K562 (cell line): Measurements from ENCODE around the gene ANKRD30A. TPM values are rescaled to one million over a fixed set of nuclear protein-coding genes. Genes with fewer than 3 reads are reported as not detected.

ENCODE experiments used
- ATAC-seq: fragments of 200-7000 bp; cut with Tn5 transposase; 3 replicates; pipeline ENCODE4 v1.9.1; 2020; ENCODE audit warnings: moderate library complexity
- BruUV-seq: library from RNA; stranded (reverse); fragments of 400-500 nt; replicated peaks from 2 replicates; lab custom pipeline; 2021; lab: Mats Ljungman, UMichigan
- CTCF ChIA-PET: fragments of 300-600 bp; formaldehyde crosslinking; extraction: SDS; loops from one replicate; lab custom pipeline; 2021; ENCODE audit warnings: low intra/inter-chr PET ratio; lab: Yijun Ruan, JAX
- POLR2A ChIA-PET: fragments of 300-600, 350-650 bp; sonication (Branson Sonifier 250); formaldehyde crosslinking; extraction: SDS; loops from one replicate; lab custom pipeline; 2021; ENCODE audit warnings: antibody characterized with exemption, inconsistent platforms; lab: Yijun Ruan, JAX
- DNase-seq, 4 experiments: peaks; one replicate each; pipeline versions ENCODE4 v3.0.0 to v3.0.0-alpha.2; 2011 to 2018; ENCODE audit warnings: low spot score in 3 of 4, mixed read lengths in 3 of 4; ENCODE audit errors: extremely low read depth in 1 of 4
- FAIRE-seq: peaks from 2 replicates; lab custom pipeline; 2011; peaks lifted over from hg19 to GRCh38; lab: Jason Lieb, UNC
- H2AFZ ChIP-seq: 2 replicates; pipeline ENCODE4 v1.6.0; 2011; ENCODE audit warnings: low read depth, low read length, control low read depth, inconsistent platforms
- H3K27ac ChIP-seq: fragments of 200-600 bp; 3 replicates; pipeline ENCODE4 v1.8.0; 2011; ENCODE audit warnings: low read depth, mild to moderate bottlenecking, control low read depth, inconsistent platforms, low read length, moderate library complexity, mixed read lengths; ENCODE audit errors: extremely low read depth
- H3K27me3 ChIP-seq, 2 experiments: fragments of 300-600 bp in 1 of 2; 2 replicates in 1 of 2; 3 replicates in 1 of 2; pipeline versions ENCODE4 v1.6.0 to v1.8.0; 2011; ENCODE audit warnings: inconsistent platforms in 2 of 2, low read length in 2 of 2, mild to moderate bottlenecking in 1 of 2, mixed read lengths in 1 of 2, moderate library complexity in 1 of 2; ENCODE audit not compliant: control insufficient read depth in 2 of 2, insufficient read depth in 2 of 2
- H3K36me3 ChIP-seq: fragments of 300-600 bp; 3 replicates; pipeline ENCODE4 v1.8.0; 2011; ENCODE audit warnings: mild to moderate bottlenecking, low read length, inconsistent platforms; ENCODE audit not compliant: control insufficient read depth, insufficient read depth
- H3K4me1 ChIP-seq, 2 experiments: fragments of 200-600 bp in 1 of 2; replicated peaks in 1 of 2; 2 replicates in 1 of 2; 3 replicates in 1 of 2; pipeline versions ENCODE4 v1.5.1 to v1.8.0; 2011; ENCODE audit warnings: inconsistent platforms in 2 of 2, low read length in 2 of 2, mild to moderate bottlenecking in 1 of 2, mixed read lengths in 1 of 2, moderate library complexity in 1 of 2; ENCODE audit not compliant: control insufficient read depth in 2 of 2, insufficient read depth in 2 of 2
- H3K4me2 ChIP-seq: 2 replicates; pipeline ENCODE4 v1.6.1; 2011; ENCODE audit warnings: low read length, control low read depth, inconsistent platforms, mixed read lengths; ENCODE audit not compliant: insufficient read depth
- H3K4me3 ChIP-seq: fragments of 200-600 bp; sonication (generic), shearing (Covaris generic); 2 replicates; pipeline ENCODE4 v1.5.1; 2016; ENCODE audit warnings: control low read depth, inconsistent platforms
- H3K79me2 ChIP-seq: fragments of 200-600 bp; 3 replicates; pipeline ENCODE4 v1.8.0; 2011; ENCODE audit warnings: low read length, inconsistent platforms; ENCODE audit not compliant: control insufficient read depth, insufficient read depth
- H3K9ac ChIP-seq, 2 experiments: 2 replicates each; pipeline versions ENCODE4 v1.6.0 to v1.6.1; 2011; ENCODE audit warnings: low read depth in 2 of 2, low read length in 2 of 2, control low read depth in 1 of 2, inconsistent platforms in 1 of 2, mild to moderate bottlenecking in 1 of 2, mixed read lengths in 1 of 2; ENCODE audit not compliant: insufficient read depth in 1 of 2
- H3K9me1 ChIP-seq: one replicate; pipeline ENCODE4 v1.6.0; 2011; ENCODE audit warnings: inconsistent platforms, mild to moderate bottlenecking, low read length, moderate library complexity; ENCODE audit not compliant: control insufficient read depth, insufficient read depth
- H3K9me3 ChIP-seq: replicated peaks from 2 replicates; pipeline ENCODE4 v1.5.1; 2011; ENCODE audit warnings: low read depth, low read length, inconsistent platforms; ENCODE audit not compliant: control insufficient read depth, insufficient read depth
- H4K20me1 ChIP-seq: replicated peaks from 2 replicates; pipeline ENCODE4 v1.6.1; 2011; ENCODE audit warnings: low read length, inconsistent platforms, mixed read lengths; ENCODE audit not compliant: control insufficient read depth, insufficient read depth
- ARID1B ChIP-seq: fragments of 450-650 bp; IDR thresholded peaks from 2 replicates; pipeline ENCODE4 v1.6.1; 2016; ENCODE audit warnings: antibody characterized with exemption, mild to moderate bottlenecking, inconsistent platforms
- DMBX1 ChIP-seq: fragments of 250-450 bp; sonication (Bioruptor Pico); IDR thresholded peaks from 2 replicates; pipeline ENCODE4 v1.8.0; 2022; ENCODE audit warnings: inconsistent platforms, mild to moderate bottlenecking, moderate library complexity, borderline replicate concordance
- GATAD2B ChIP-seq: fragments of 450-650 bp; IDR thresholded peaks from 2 replicates; pipeline ENCODE4 v1.6.1; 2017; ENCODE audit warnings: mild to moderate bottlenecking, borderline replicate concordance
- HNRNPLL ChIP-seq: fragments of 200-400 bp; formaldehyde crosslinking; IDR thresholded peaks from 2 replicates; pipeline ENCODE4 v1.6.1; 2017; ENCODE audit warnings: low read length, low read depth, mild to moderate bottlenecking; ENCODE audit not compliant: poor library complexity, severe bottlenecking
- ILF3 ChIP-seq: fragments of 450-650 bp; IDR thresholded peaks from 2 replicates; pipeline ENCODE4 v1.6.1; 2018; ENCODE audit warnings: antibody characterized with exemption, mild to moderate bottlenecking, moderate library complexity, borderline replicate concordance
- KLF10 ChIP-seq: fragments of 250-450 bp; sonication (Bioruptor Pico); IDR thresholded peaks from 2 replicates; pipeline ENCODE4 v1.6.1; 2021; ENCODE audit warnings: matching md5 sums
- NFE2 ChIP-seq: IDR thresholded peaks from 2 replicates; pipeline ENCODE4 v1.6.1; 2014; ENCODE audit warnings: antibody characterized with exemption, low read depth
- NR2C1 ChIP-seq, 2 experiments: fragments of 450-650 bp; IDR thresholded peaks; 2 replicates each; pipeline ENCODE4 v1.6.1; 2017; ENCODE audit warnings: mild to moderate bottlenecking in 2 of 2, antibody characterized with exemption in 1 of 2, inconsistent platforms in 1 of 2, missing compliant biosample characterization in 1 of 2, missing genetic modification characterization in 1 of 2
- SMARCA4 ChIP-seq: fragments of 450-650 bp; IDR thresholded peaks from 2 replicates; pipeline ENCODE4 v1.6.1; 2016
- YY1 ChIP-seq, 3 experiments: IDR thresholded peaks; 2 replicates each; pipeline ENCODE4 v1.6.1; 2011; ENCODE audit warnings: low read length in 2 of 3, mild to moderate bottlenecking in 2 of 3, moderate library complexity in 2 of 3, borderline replicate concordance in 1 of 3, control low read depth in 1 of 3, low read depth in 1 of 3; ENCODE audit not compliant: insufficient read depth in 3 of 3, insufficient replicate concordance in 2 of 3, control insufficient read depth in 1 of 3, insufficient read length in 1 of 3; ENCODE audit errors: extremely low read depth in 1 of 3
- ZNF239 ChIP-seq: fragments of 250-450 bp; sonication (Bioruptor Pico); IDR thresholded peaks from 2 replicates; pipeline ENCODE4 v1.4.0; 2020; ENCODE audit warnings: mild to moderate bottlenecking
- ZNF507 ChIP-seq: conservative IDR thresholded peaks from 2 replicates; pipeline ENCODE4 v1.6.1; 2017; ENCODE audit warnings: missing genetic modification characterization, missing compliant biosample characterization
- ZNF644 ChIP-seq: fragments of 200-800 bp; sonication (Bioruptor generic); IDR thresholded peaks from 2 replicates; pipeline ENCODE4 v1.6.1; 2016; ENCODE audit warnings: low read depth, missing genetic modification characterization, missing compliant biosample characterization
- whole genome bisulfite sequencing: fragments of 100-300 bp; shearing (Covaris generic); methylation state at CpG from one replicate; pipeline ENCODE4 v1.1.6; 2016; ENCODE audit warnings: low coverage, mixed read lengths; ENCODE audit not compliant: insufficient coverage; ENCODE audit errors: missing lambda C conversion rate; 5-methylcytosine and 5-hydroxymethylcytosine counted together
- in situ Hi-C: fragments of 300-500 bp; cut with MboI; formaldehyde crosslinking; loops from 4 replicates; pipeline ENCODE4 v1.15.0; 2018; ENCODE audit warnings: inconsistent platforms, mixed read lengths
- intact Hi-C: fragments of 100-400 bp; cut with micrococcal nuclease; formaldehyde crosslinking; loops from 2 replicates; pipeline ENCODE4 v1.14.2; 2022
- polyA plus RNA-seq, 8 experiments: library from polyadenylated mRNA; depleted of rRNA in 4 of 8; stranded (reverse) in 5 of 8; unstranded in 3 of 8; fragments of >200 nt; fragmentation: Nextera tagmentation in 2 of 8; fragmentation: Illumina TruSeq in 1 of 8; extraction: Ambion mirVana in 2 of 8; extraction: Trizol in 1 of 8; gene quantifications; 2 replicates each; pipeline versions ENCODE4 v1.2.1 to v1.2.3, GENCODE V29; 2011 to 2014; ENCODE audit warnings: inconsistent platforms in 1 of 8, missing spikeins in 1 of 8
- total RNA-seq, 7 experiments: library from RNA; depleted of rRNA in 6 of 7; stranded (reverse); fragments of >200 nt in 6 of 7; fragmentation: Illumina TruSeq in 2 of 7; extraction: Trizol in 2 of 7; gene quantifications; 2 replicates each; pipeline versions ENCODE4 v1.2.1 to v1.2.3, GENCODE V29; 2011 to 2021; ENCODE audit warnings: low replicate concordance in 1 of 7
- TF ChIP-seq, protein P1 (sequence below): IDR thresholded peaks from 3 replicates; pipeline ENCODE4 v1.6.1; 2011; ENCODE audit warnings: borderline replicate concordance, mild to moderate bottlenecking; ENCODE audit not compliant: insufficient read length, insufficient read depth
- TF ChIP-seq, protein P2 (sequence below), 2 experiments: fragments of 450-650 bp in 1 of 2; sonication (generic) in 1 of 2; formaldehyde crosslinking in 1 of 2; IDR thresholded peaks in 1 of 2; conservative IDR thresholded peaks in 1 of 2; 2 replicates each; pipeline versions ENCODE4 v1.6.1 to v1.8.1; 2016 to 2023; ENCODE audit warnings: mild to moderate bottlenecking in 2 of 2, moderate library complexity in 2 of 2, inconsistent platforms in 1 of 2, missing genetic modification reagents in 1 of 2

The ANKRD30A gene
- total and polyA plus RNA-seq, 9 of the 15 experiments (the other 6 are each of a cell fraction or from before 2014, with no cell fraction given), result 0.04 to 0.09 (median 0.07) TPM; not detected in 6

DNA sequence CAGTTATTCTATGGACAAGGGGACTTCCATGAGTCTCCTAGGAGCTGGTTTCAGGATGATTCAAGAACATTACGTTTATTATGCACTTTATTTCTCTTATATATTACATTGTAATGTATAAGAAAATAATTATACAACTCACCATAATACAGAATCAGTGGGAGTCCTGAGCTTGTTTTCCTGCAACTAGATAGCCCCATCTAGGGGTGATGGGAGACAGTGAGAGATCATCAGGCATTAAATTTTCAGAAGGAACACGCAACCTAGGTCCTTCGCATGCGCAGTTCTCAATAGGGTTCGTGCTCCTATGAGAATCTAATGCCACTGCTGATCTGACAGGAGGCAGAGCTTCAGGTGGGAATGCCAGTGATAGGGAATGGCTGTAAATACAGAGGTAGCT lies 137.9 kb downstream of the ANKRD30A start (continued):
- no peak for TF ChIP-seq NR2C1 (IDR thresholded peaks at IDR 0.05)
- no peak for TF ChIP-seq NR2C1 (tag; IDR thresholded peaks at IDR 0.05)
- TF ChIP-seq HNRNPLL, result no peak
- TF ChIP-seq KLF10 (CRISPR knock-in tag), result no peak
- TF ChIP-seq YY1 (IDR thresholded peaks at IDR 0.05; ENCODE audit: borderline replicate concordance in 1 of 3, control insufficient read depth in 1 of 3, extremely low read depth in 1 of 3, insufficient read depth in 3 of 3, insufficient read length in 1 of 3, insufficient replicate concordance in 2 of 3, low read depth in 1 of 3, low read length in 2 of 3), result no peak
- TF ChIP-seq, protein P1, sequence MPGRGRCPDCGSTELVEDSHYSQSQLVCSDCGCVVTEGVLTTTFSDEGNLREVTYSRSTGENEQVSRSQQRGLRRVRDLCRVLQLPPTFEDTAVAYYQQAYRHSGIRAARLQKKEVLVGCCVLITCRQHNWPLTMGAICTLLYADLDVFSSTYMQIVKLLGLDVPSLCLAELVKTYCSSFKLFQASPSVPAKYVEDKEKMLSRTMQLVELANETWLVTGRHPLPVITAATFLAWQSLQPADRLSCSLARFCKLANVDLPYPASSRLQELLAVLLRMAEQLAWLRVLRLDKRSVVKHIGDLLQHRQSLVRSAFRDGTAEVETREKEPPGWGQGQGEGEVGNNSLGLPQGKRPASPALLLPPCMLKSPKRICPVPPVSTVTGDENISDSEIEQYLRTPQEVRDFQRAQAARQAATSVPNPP, result no peak

DNA sequence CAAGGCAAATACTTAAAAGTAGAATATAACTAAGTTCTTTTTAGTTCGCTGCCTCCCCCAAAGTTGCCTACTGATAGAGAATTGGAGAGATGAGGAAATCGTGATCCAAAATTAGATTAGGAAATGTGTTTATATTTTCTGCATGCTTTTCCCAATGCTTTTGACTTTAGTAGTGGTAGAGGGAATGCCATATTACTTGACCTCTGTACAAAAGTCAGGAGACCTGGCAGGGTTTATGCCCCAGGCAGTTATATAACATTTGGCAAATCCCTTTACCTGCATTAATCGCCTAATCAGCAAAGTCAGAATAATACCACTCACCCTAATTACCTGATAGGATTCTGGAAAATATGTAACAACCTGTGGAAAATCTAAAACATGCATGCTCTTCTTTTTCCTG lies 142.9 kb downstream of the ANKRD30A start:
- Histone ChIP-seq H3K9me3 (no peaks in the 10 kb centered on the region), H4K20me1 (no peaks in the 10 kb centered on the region), H3K27me3 (no peaks in the 10 kb centered on the region), H3K4me2 (no peak overlapping the region), H3K4me1 (no peaks in the 10 kb centered on the region), H3K36me3 (no peaks in the 10 kb centered on the region), H3K79me2 (no peaks in the 10 kb centered on the region), H3K9ac (no peak overlapping the region), H3K27ac (no peak overlapping the region), H3K9me1 (no peaks in the 10 kb centered on the region), H3K4me3 (no peak overlapping the region), H2AFZ (no peak overlapping the region)
- CTCF ChIA-PET, result no interaction called here
- no peak for FAIRE-seq
- in situ Hi-C loops, result no loop called here
- POLR2A ChIA-PET, result no interaction called here
- ATAC-seq, result no peak
- BruUV-seq, result no TSS peak
- no peak for DNase-seq
- intact Hi-C loops, result no loop called here
- TF ChIP-seq GATAD2B, result no peak
- no peak for TF ChIP-seq ZNF507
- TF ChIP-seq, protein P2, sequence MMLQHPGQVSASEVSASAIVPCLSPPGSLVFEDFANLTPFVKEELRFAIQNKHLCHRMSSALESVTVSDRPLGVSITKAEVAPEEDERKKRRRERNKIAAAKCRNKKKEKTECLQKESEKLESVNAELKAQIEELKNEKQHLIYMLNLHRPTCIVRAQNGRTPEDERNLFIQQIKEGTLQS (IDR thresholded peaks at IDR 0.05), result no peak
- TF ChIP-seq, protein P2 (CRISPR knock-in tag; conservative IDR thresholded peaks at IDR 0.05), result no peak
- no peak for TF ChIP-seq SMARCA4
- TF ChIP-seq NFE2, result no peak
- no peak for TF ChIP-seq ILF3
- TF ChIP-seq ZNF239 (CRISPR knock-in tag), result no peak
- TF ChIP-seq ARID1B, result no peak
- no peak for TF ChIP-seq ZNF644
- TF ChIP-seq DMBX1, result no peak
- 0% methylated on average over 3 of the region's 3 CpGs for WGBS
